ENCODE data around the gene SUSD1. TPM values are rescaled to one million over a fixed set of nuclear protein-coding genes. Genes with fewer than 3 reads are reported as not detected.

SUSD1 gene
- total and polyA plus RNA-seq, 2 of the 13 experiments (the other 11 are each of a cell fraction or from before 2014, with no cell fraction given) = 25.9 to 32.3 TPM

GRCh38 chr9:112032009-112032408 is 143.1 kb downstream of the SUSD1 start:
- Histone ChIP-seq H2AFZ (ENCODE audit: low read length) (no peak overlapping the region), H3K4me1 (ENCODE audit: insufficient read depth, low read length) (peaks cover 24% of the 10 kb centered on the region), H3K27ac (ENCODE audit: extremely low read length, insufficient read depth, low read length) (no peak overlapping the region), H3K4me3 (replicated peaks in 1 of 3; ENCODE audit: insufficient read depth in 1 of 3, low read depth in 2 of 3, low read length in 3 of 3) (no peak overlapping the region), H3K4me2 (ENCODE audit: low read depth, low read length) (no peak overlapping the region), H4K20me1 (ENCODE audit: insufficient read depth, low read length) (no peaks in the 10 kb centered on the region; the same call in 1 of the 2 replicates), H3K9me3 (ENCODE audit: low read length) (no peaks in the 10 kb centered on the region), H3K36me3 (replicated peaks in 1 of 2; ENCODE audit: control insufficient read depth in 1 of 2, insufficient read depth in 2 of 2, low read length in 2 of 2) (no peaks in the 10 kb centered on the region), H3K9ac (ENCODE audit: insufficient read depth, low read depth, low read length) (no peak overlapping the region), H3K79me2 (ENCODE audit: insufficient read depth, low read length) (no peaks in the 10 kb centered on the region), H3K27me3 (ENCODE audit: control insufficient read depth in 1 of 2, insufficient read depth in 2 of 2, low read length in 2 of 2) (no peaks in the 10 kb centered on the region)
- ChIA-PET POLR2A (no interaction called here), CTCF (ENCODE audit: low intra/inter-chr PET ratio, low total read pairs) (no interaction called here)
- WGBS (ENCODE audit: low lambda C conversion rate) = 97% methylated on average over 2 of the region's 2 CpGs
- FAIRE-seq (no peak), ATAC-seq (no peak), DNase-seq (ENCODE audit: low spot score) (no peak)
- TF ChIP-seq ZNF878 (CRISPR knock-in tag; IDR thresholded peaks at IDR 0.05) = no peak
- TF ChIP-seq ZNF124 (CRISPR knock-in tag; IDR thresholded peaks at IDR 0.05) = no peak
- no peak for TF ChIP-seq TFDP2 (CRISPR knock-in tag; IDR thresholded peaks at IDR 0.05)
- no peak for TF ChIP-seq ESRRA (CRISPR knock-in tag; IDR thresholded peaks at IDR 0.05; ENCODE audit: low read depth)
- no peak for TF ChIP-seq ZNF773 (CRISPR knock-in tag; IDR thresholded peaks at IDR 0.05; ENCODE audit: borderline replicate concordance)
- TF ChIP-seq KLF13 (CRISPR knock-in tag; IDR thresholded peaks at IDR 0.05) = no peak
- TF ChIP-seq SMAD9 (CRISPR knock-in tag; IDR thresholded peaks at IDR 0.05) = no peak
- no peak for TF ChIP-seq ZBTB44 (CRISPR knock-in tag; IDR thresholded peaks at IDR 0.05)
- no peak for TF ChIP-seq IRF2 (CRISPR knock-in tag; IDR thresholded peaks at IDR 0.05)
- intact Hi-C loops (cut with micrococcal nuclease; ENCODE audit: unreplicated experiment) = no loop called here
- in situ Hi-C loops (cut with HindIII; ENCODE audit: extremely low pct_ligation_motif_present, low pct_unique_long_range_greater_than_20kb) = no loop called here
- no TSS peak for BruUV-seq (replicated peaks)

All from HepG2 (cell line).